Activated T-helper 1 cell treated with Interleukin-2 at 50 U/mL for 16 hours (primary cell): ENCODE results near the gene HOXC13.

Experiments
- DNase-seq: peaks from one replicate; pipeline ENCODE4 v3.0.0-alpha.2; 2020; ENCODE audit warnings: low read depth

Gene HOXC13

DNA sequence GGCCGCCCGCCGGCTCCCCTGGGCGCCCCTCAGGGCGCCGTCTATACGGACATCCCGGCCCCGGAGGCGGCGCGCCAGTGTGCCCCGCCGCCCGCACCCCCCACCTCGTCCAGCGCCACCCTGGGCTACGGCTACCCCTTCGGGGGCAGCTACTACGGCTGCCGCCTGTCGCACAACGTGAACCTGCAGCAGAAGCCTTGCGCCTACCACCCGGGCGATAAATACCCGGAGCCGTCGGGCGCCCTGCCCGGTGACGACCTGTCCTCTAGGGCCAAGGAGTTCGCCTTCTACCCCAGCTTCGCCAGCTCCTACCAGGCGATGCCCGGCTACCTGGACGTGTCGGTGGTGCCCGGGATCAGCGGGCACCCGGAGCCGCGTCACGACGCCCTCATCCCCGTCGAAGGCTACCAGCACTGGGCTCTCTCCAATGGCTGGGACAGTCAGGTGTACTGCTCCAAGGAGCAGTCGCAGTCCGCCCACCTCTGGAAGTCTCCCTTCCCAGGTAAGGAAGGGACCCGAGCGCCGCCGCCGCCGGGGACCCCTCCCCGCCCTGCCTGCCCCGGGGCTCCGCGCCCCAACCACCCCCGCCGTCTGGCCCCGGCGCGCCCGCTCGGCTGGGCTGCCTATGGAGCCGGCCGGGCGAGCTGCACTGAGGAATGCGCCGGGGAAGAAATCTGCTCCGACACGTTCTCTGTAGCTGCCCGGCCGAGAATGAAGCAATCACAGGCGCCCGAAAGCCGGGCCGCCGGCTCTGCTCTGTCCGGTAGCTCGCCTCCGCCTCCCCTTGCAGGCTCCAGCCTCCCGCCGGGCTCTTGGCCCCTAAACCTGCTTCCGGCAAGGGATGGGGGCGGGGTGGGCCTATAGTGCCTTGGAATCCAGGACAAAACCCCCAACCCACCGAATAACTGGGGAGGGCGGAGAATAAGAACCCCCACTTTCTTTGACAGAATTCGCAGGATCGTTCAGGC lies 794 bp downstream of the HOXC13 start:
- DNase-seq = no peak

DNA sequence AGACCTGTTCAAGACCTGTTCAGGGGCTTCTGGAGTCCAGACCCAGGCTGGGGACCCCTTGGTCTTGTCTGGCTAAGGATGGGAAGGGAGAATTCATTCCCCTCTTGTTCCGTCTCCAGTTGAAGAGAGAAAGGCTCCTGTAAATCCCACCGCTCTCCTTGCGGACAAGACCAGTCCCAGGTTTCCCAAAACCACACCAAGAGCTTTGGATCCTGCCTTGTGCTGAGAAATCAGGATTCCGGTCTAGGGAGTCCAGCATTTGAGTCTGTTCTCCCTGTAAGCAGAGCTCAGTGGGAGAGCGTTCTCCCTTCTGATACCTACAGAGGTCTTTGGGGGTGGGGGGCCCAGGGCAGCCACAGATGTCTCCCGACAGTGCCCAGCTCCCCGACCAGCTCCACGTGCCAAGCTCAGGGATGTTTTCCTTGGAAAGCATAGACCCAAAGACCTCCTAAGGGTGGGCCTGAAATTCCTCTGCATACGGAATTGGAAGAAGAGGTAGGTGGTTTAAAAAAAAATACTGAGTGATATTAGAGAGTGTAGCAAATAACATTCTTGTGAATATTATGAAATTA lies 1.9 kb downstream of the HOXC13 start:
- no peak for DNase-seq

DNA sequence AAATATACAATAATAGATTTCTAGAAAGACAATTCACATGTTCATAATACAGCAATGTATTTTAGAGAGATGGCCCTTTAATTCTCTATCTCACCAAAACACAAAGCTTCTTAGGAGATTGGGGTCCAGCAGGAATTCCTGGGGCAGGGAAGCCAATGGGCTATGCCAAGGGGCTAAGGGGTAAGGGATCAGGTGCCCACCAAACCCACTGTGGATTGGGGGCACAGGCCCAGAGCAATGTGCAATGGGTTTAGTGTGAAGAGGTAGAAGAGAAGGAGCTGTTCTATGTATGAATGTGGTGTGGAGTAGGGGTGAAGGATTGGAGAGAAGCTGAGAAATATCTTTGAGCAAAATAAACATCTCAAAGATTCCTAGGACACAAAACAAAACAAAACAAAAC lies 2.6 kb downstream of the HOXC13 start:
- no peak for DNase-seq

GRCh38 chr12:53941750-53942149 lies 3.1 kb downstream of the HOXC13 start:
- no peak for DNase-seq

DNA sequence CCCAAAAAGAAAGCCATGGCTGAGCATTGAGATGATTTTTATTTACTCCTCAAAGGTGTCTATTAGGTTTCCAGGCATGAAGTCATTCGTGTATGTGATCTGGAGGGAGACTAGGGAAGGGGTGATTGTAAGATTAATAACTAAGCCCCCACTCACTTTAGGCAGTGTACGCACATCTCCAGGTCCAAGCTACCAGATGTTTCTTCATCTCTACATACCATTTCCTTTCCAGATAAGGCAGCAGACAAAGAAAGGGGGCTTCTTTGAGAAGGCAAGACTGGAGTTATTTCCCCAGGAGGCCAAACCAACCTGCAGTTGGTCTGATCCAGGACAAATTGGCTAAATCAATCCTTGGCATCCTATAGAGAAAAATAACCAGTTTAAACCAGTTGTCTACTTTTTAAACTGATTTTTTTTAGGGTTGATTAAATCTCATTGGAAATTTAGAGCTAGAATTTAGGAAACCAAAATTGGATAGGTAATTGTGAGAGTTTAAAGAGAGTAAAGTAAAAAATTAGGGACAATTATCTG lies 3.9 kb downstream of the HOXC13 start:
- DNase-seq = no peak

DNA sequence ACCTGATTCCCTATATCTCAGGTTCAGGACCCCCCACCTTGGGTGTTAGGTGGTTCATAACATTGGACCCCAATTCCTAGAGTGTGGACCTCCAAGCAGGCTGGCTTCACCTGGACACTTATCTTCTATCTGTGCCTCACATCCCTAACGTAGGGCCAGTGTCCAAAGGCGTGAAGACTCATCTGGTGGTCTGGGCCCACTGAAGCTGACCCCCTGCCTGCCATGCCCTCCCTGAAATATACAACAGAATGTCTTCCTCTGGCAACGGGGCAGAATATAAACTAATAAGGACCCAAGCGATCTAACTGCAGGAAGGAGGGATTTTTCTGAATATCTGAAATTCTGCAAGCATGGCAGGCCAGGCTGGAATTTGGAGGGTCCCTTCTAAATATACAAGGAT lies 5.6 kb downstream of the HOXC13 start:
- no peak for DNase-seq

GRCh38 chr12:53944907-53945847 lies 6.5 kb downstream of the HOXC13 start:
- DNase-seq = no peak

GRCh38 chr12:53947743-53948142 lies 9.1 kb downstream of the HOXC13 start:
- no peak for DNase-seq

GRCh38 chr12:53948650-53949593 lies 10.3 kb downstream of the HOXC13 start:
- DNase-seq = no peak

GRCh38 chr12:53949631-53950436 lies 11.2 kb downstream of the HOXC13 start:
- no peak for DNase-seq

DNA sequence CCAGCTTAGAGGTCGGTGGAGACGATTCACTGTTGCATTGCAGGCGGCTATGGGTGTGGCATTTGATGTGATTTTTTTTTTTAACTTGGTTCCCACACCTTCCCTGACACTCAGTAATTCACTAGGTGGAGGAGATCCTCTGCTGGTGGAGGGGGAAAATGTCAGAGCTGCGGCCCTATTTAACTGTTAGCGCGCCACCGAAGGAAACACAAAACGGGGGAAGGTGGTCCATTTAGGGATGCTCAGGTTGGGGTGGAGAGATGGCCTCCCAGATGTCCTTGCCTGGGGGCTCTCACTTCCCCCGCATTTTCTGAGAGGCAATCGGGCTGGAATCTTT lies 11.8 kb downstream of the HOXC13 start:
- no peak for DNase-seq

- no peak for DNase-seq
Observed at GRCh38 chr12:53950789-53951576, 12.4 kb downstream of the HOXC13 start.

GRCh38 chr12:53951577-53952334 lies 13.1 kb downstream of the HOXC13 start:
- no peak for DNase-seq

DNA sequence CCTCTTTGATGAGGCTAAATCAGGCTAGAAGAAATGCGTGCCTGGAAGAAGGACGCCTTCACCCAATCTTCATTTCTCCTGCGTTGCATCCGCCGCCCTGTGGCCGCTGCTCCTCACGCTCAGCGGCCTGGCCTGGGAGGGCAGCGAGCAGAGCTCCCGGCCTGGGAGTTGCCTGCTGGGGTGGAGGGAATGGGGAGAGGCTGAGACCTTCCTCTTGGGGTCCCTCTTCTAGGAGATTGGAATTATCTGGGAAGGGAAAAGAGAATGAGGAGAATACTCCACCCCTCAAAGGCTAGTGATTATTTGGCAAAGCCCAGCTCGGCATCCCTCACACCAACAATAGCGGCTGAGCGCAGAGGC lies 13.7 kb downstream of the HOXC13 start:
- no peak for DNase-seq

- no peak for DNase-seq
Observed at GRCh38 chr12:53952871-53953734, 14.5 kb downstream of the HOXC13 start.

- no peak for DNase-seq
Observed at GRCh38 chr12:53953831-53954693, 15.4 kb downstream of the HOXC13 start.

- no peak for DNase-seq
Observed at GRCh38 chr12:53954694-53955035, 16.0 kb downstream of the HOXC13 start, which contains the start of gene HOXC12. HOXC12 (plus strand) TSS chr12:53954903; CDS start chr12:53954930, 27 bp downstream.
